ENCODE data around the gene EIF1. TPM values are rescaled to one million over a fixed set of nuclear protein-coding genes. Genes with fewer than 3 reads are reported as not detected.

Gene EIF1
- total RNA-seq, 1 donor from 2014 or later: 368 TPM

DNA sequence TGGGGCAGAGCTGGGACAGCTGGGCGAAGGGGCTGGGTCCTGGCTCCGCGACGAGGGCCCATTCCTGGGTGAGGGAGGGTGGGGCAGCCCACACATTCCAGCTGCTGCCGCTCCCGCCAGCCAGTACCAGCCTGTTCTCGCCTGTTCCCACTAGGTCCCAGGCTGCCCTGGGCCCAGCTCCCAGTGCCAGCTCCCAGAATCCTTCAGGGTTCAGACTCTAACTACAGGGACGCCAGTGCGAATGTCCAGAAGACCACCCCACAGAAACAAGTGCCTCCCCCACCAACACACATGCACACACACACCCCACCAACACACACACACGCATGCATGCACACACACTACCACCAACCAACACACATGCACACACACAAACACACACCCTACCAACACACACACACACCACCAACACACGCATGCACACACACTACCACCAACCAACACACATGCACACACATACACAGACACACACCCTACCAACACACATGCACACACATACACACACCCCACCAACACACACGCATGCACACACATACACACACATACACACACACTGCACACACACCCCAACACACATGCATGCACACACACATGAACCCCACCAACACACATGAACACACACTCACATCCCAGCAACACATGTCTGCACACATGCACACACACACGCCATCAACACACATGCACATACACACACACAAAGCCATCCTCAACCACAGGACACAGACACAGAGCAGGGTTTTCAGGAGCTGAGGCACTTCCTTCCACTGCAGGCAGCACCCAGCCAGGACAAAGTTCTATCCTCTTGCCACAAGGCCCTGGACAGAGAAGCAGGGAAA is 36.8 kb upstream of the EIF1 start:
- Histone ChIP-seq H3K27me3 (ENCODE audit: control insufficient read depth, insufficient read depth, low read length) (no peaks in the 10 kb centered on the region), H3K4me3 (ENCODE audit: low read depth, low read length) (no peak overlapping the region), H3K36me3 (ENCODE audit: control insufficient read depth, insufficient read depth, low read length) (no peaks in the 10 kb centered on the region)
- TF ChIP-seq, protein P1, sequence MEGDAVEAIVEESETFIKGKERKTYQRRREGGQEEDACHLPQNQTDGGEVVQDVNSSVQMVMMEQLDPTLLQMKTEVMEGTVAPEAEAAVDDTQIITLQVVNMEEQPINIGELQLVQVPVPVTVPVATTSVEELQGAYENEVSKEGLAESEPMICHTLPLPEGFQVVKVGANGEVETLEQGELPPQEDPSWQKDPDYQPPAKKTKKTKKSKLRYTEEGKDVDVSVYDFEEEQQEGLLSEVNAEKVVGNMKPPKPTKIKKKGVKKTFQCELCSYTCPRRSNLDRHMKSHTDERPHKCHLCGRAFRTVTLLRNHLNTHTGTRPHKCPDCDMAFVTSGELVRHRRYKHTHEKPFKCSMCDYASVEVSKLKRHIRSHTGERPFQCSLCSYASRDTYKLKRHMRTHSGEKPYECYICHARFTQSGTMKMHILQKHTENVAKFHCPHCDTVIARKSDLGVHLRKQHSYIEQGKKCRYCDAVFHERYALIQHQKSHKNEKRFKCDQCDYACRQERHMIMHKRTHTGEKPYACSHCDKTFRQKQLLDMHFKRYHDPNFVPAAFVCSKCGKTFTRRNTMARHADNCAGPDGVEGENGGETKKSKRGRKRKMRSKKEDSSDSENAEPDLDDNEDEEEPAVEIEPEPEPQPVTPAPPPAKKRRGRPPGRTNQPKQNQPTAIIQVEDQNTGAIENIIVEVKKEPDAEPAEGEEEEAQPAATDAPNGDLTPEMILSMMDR (IDR thresholded peaks at IDR 0.05; ENCODE audit: insufficient read depth, low read length, poor library complexity, severe bottlenecking): no peak
- no peak for DNase-seq (ENCODE audit: low read depth)

DNA sequence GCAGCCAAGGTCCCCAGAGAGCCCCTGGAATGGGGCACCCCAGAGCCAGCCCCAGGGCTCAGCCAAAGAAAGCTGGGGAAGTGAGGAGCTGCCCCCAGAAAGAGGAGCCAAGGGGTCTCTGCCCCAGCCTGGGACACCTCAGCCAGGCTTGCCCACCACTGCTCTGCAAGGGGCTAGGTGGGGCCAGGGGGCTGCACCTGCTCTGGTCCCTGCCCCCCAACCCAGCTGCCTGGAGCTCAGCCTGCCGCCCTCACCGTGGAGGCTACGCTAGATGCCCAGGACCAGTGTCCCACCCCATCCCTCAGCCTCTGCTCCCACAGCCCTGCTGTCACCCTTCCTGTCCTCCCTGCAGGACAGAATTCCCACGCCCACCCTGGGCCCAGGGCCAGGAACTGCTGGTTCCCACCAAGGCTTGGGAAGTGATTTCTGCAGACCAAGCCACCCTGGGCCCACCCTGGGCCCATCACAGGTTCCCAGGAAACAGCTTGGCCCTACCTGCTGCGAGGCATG is 36.2 kb upstream of the EIF1 start:
- no peak overlapping the region for H3K4me3 ChIP-seq (ENCODE audit: low read depth, low read length)
- H3K27me3 ChIP-seq (ENCODE audit: control insufficient read depth, insufficient read depth, low read length): no peaks in the 10 kb centered on the region
- no peaks in the 10 kb centered on the region for H3K36me3 ChIP-seq (ENCODE audit: control insufficient read depth, insufficient read depth, low read length)
- TF ChIP-seq, protein P1 (IDR thresholded peaks at IDR 0.05; ENCODE audit: insufficient read depth, low read length, poor library complexity, severe bottlenecking): no peak
- DNase-seq (ENCODE audit: low read depth): no peak

DNA sequence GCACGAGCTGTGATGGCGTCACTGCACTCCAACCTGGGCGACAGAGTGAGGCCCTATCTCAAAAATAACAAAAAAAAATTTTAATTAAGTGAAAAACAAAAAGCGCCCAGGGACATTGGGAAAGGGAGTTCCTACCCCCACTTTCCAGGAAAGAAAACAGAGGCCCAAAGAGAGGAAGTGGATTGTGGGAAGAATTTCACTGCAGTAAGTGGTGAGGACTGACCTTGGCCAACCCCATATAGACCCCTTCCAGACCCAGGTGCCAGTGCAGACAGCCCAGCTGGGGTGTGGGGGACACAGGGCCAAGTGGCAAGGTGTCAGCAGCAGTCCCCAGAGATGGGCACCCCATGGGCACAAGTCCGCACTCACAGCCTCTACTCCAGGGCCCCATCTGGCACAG is 35.3 kb upstream of the EIF1 start:
- TF ChIP-seq, protein P1 (IDR thresholded peaks at IDR 0.05; ENCODE audit: insufficient read depth, low read length, poor library complexity, severe bottlenecking): no peak
- Histone ChIP-seq H3K36me3 (ENCODE audit: control insufficient read depth, insufficient read depth, low read length) (no peaks in the 10 kb centered on the region), H3K27me3 (ENCODE audit: control insufficient read depth, insufficient read depth, low read length) (no peaks in the 10 kb centered on the region), H3K4me3 (ENCODE audit: low read depth, low read length) (no peak overlapping the region)
- no peak for DNase-seq (ENCODE audit: low read depth)

DNA sequence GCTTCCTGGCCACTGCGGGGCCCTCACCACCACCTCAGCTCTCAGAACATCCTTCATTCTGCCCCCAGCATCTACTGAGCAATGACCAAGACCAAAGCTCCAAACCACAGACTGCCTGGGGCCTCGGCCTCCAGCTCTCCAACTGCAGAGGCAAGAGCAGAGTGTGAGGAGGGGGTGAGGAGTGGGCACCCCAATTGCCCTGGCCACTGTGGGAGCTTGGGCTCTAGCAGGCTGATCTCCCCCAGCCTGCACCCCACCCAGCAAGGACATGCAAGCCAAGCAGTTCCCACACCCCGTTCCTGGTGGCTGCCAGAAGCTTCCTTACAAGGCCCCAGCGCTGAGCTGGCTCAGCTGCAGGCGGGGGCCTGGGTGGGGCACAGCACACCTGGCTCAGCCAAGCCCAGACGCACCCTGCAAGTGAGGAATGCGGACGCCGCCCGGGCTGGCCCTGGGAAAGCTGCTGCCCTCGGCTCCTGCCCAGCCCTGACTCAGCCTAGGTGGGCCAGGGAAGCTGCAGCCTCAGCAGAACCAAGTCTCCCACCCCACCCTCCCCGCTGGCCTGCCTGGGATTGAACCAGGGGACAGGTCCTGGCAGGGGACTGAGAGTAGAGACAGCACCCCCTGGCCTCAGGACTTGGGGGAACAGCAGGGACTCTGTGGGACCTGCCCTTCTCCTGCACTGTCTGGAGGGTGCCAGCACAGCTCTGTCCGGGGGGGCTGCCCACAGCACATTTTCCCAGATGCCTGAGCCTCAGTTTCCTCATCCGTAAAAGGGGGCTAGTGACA is 34.6 kb upstream of the EIF1 start:
- Histone ChIP-seq H3K4me3 (ENCODE audit: low read depth, low read length) (no peak overlapping the region), H3K27me3 (ENCODE audit: control insufficient read depth, insufficient read depth, low read length) (no peaks in the 10 kb centered on the region), H3K36me3 (ENCODE audit: control insufficient read depth, insufficient read depth, low read length) (no peaks in the 10 kb centered on the region)
- TF ChIP-seq, protein P1 (IDR thresholded peaks at IDR 0.05; ENCODE audit: insufficient read depth, low read length, poor library complexity, severe bottlenecking): no peak
- no peak for DNase-seq (ENCODE audit: low read depth)

DNA sequence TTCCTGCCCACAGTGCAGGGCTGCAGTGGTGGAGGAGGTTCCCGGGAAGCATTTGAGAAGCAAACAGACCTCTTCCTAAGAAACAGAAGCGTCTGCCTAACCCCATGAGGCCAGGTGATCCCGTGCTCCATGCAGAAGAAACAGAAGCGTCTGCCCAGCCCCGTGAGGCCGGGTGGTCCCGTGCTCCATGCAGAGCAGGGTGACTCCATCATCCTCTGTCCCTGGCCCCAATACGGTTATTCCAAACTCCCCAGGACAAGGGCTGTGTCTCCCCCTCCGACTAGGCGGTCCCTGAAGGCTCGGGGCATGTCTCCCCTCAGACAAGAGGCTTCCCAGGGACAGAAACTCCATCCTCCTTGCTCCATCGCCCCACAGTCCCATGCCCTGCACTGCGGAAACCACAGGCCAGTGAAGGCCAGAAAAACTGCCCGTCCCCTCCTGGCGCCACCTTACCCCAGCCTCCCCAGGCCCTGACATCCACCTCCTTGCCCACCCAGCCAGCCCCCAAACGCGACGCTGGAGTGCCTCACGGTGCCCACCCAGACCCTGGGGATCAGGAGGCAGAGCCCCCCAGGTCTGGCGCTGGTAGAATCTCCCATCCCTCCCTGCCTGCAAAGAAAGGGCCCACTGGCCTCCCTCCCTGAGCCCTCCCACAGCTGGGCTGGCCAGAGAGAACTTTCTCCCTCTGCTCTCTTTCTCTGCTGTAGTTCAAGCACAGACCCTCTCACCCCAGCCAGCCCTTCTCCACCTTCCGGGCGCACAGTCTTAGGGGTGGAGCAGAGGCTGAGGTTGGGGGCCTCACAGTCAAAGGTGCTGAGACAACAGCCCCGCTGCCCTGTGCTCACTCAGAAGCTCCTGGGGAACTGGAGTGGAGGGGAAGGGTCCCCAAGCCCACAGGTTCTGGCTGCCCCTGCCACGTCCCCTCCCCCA is 33.7 kb upstream of the EIF1 start:
- no peak overlapping the region for H3K4me3 ChIP-seq (ENCODE audit: low read depth, low read length)

More for the DNA sequence above, 33.7 kb upstream of the EIF1 start:
- Histone ChIP-seq H3K27me3 (ENCODE audit: control insufficient read depth, insufficient read depth, low read length) (no peaks in the 10 kb centered on the region), H3K36me3 (ENCODE audit: control insufficient read depth, insufficient read depth, low read length) (no peaks in the 10 kb centered on the region)
- no peak for DNase-seq (ENCODE audit: low read depth)
- TF ChIP-seq, protein P1 (IDR thresholded peaks at IDR 0.05; ENCODE audit: insufficient read depth, low read length, poor library complexity, severe bottlenecking): no peak
